Measurements from ENCODE around the gene NUCB1.

- TF ChIP-seq CTCF (IDR thresholded peaks at IDR 0.05; ENCODE audit: extremely low read depth in 1 of 2, insufficient read depth in 1 of 2, low read depth in 1 of 2, low read length in 2 of 2): no peak
- TF ChIP-seq EZH2 (IDR thresholded peaks at IDR 0.05; ENCODE audit: borderline replicate concordance, low read depth, low read length, severe bottlenecking): no peak
- no peak for TF ChIP-seq JUN (IDR thresholded peaks at IDR 0.05; ENCODE audit: borderline replicate concordance, insufficient read depth, insufficient read length, low read depth)
- no peak for TF ChIP-seq POLR2A (IDR thresholded peaks at IDR 0.05; ENCODE audit: low read depth, low read length)
- no peak for TF ChIP-seq GATA2 (IDR thresholded peaks at IDR 0.05; ENCODE audit: insufficient read depth, insufficient read length, low read depth, low read length)
These were observed 61.5 kb downstream of the NUCB1 start for GRCh38 chr19:48961673-48962028.

Data from endothelial cell of umbilical vein (primary cell).